Upper lobe of left lung (tissue), 6 donors: ENCODE results near the gene BRAF. TPM values are rescaled to one million over a fixed set of nuclear protein-coding genes. Genes with fewer than 3 reads are reported as not detected.

ENCODE experiments used
- ATAC-seq, 2 donors: fragments of 200-7000 bp; cut with Tn5 transposase; one replicate each; pipeline ENCODE4 v1.9.1; 2022; ENCODE audit warnings: mild to moderate bottlenecking in 2 of 2, moderate library complexity in 2 of 2; ENCODE audit not compliant: low FRiP score in 2 of 2
- DNase-seq, 2 donors: peaks; one replicate each; pipeline ENCODE4 v3.0.0-alpha.2; 2019 to 2020
- H3K27ac ChIP-seq, 4 donors: fragments of 200-600 bp; sonication (generic); one replicate each; pipeline ENCODE4 v1.5.1; 2016 to 2019
- H3K27me3 ChIP-seq, 4 donors: fragments of 200-600 bp; sonication (generic); one replicate each; pipeline ENCODE4 v1.5.1; 2017 to 2019
- H3K36me3 ChIP-seq, 4 donors: fragments of 200-600 bp; sonication (generic); one replicate each; pipeline ENCODE4 v1.5.1; 2016 to 2019
- H3K4me1 ChIP-seq, 4 donors: fragments of 200-600 bp; sonication (generic); one replicate each; pipeline ENCODE4 v1.5.1; 2018 to 2019
- H3K4me3 ChIP-seq, 4 donors: fragments of 200-600 bp; sonication (generic); one replicate each; pipeline ENCODE4 v1.5.1; 2017 to 2019; ENCODE audit warnings: mild to moderate bottlenecking in 2 of 4, moderate library complexity in 1 of 4
- H3K9me3 ChIP-seq, 4 donors: fragments of 200-600 bp; sonication (generic); one replicate each; pipeline ENCODE4 v1.5.1; 2018 to 2019
- EP300 ChIP-seq, 4 donors: sonication (generic); formaldehyde crosslinking; IDR thresholded peaks; one replicate each; pipeline ENCODE4 v1.5.1; 2017; ENCODE audit warnings: antibody characterized with exemption in 4 of 4, control low read depth in 2 of 4
- POLR2A ChIP-seq, 4 donors: fragments of 450-650 bp; IDR thresholded peaks; one replicate each; pipeline ENCODE4 v1.5.1; 2016 to 2017; ENCODE audit warnings: antibody characterized with exemption in 4 of 4, mild to moderate bottlenecking in 2 of 4
- POLR2AphosphoS5 ChIP-seq, 2 donors: sonication (generic); formaldehyde crosslinking; IDR thresholded peaks; one replicate each; pipeline ENCODE4 v1.5.1; 2017; ENCODE audit warnings: antibody characterized with exemption in 2 of 2
- WGBS, 2 donors: methylation state at CpG; one replicate each; pipeline ENCODE4 v1.1.5; 2017 to 2018; 5-methylcytosine and 5-hydroxymethylcytosine counted together
- total RNA-seq, 6 donors: library from RNA; depleted of rRNA in 4 of 6; stranded (reverse); fragments of >200 nt in 4 of 6; gene quantifications; one replicate each; pipeline versions ENCODE4 v1.1.0 to v1.2.1, GENCODE V29; 2016 to 2021
- TF ChIP-seq, protein P1 (sequence below), 6 experiments: fragments of 450-650 bp in 4 of 6; fragments of 200-600 bp in 2 of 6; sonication (generic) in 2 of 6; IDR thresholded peaks; one replicate each; pipeline ENCODE4 v1.5.1; 2016 to 2019; ENCODE audit warnings: antibody characterized with exemption in 6 of 6
- donor health status: DM: no; HTN: no; CAD: no; lungs with moderate emphysema.
- donor health status: DM: no; HTN: yes; CAD: no; lungs with severe emphysema.

BRAF gene
- total RNA-seq, 6 donors from 2014 or later, result 31.1 to 106 (median 46.0) TPM

- DNase-seq, result no peak
- no peaks in the 10 kb centered on the region for H3K36me3 ChIP-seq
- H3K4me3 ChIP-seq, result no peak overlapping the region
- 92 to 96% methylated on average over 5 of the region's 5 CpGs for WGBS, 2 donors
- no peak for ATAC-seq
- no peak for TF ChIP-seq POLR2AphosphoS5 (IDR thresholded peaks at IDR 0.05)
- no peak for TF ChIP-seq POLR2A (IDR thresholded peaks at IDR 0.05)
- TF ChIP-seq EP300 (IDR thresholded peaks at IDR 0.05), result no peak
- TF ChIP-seq, protein P1, sequence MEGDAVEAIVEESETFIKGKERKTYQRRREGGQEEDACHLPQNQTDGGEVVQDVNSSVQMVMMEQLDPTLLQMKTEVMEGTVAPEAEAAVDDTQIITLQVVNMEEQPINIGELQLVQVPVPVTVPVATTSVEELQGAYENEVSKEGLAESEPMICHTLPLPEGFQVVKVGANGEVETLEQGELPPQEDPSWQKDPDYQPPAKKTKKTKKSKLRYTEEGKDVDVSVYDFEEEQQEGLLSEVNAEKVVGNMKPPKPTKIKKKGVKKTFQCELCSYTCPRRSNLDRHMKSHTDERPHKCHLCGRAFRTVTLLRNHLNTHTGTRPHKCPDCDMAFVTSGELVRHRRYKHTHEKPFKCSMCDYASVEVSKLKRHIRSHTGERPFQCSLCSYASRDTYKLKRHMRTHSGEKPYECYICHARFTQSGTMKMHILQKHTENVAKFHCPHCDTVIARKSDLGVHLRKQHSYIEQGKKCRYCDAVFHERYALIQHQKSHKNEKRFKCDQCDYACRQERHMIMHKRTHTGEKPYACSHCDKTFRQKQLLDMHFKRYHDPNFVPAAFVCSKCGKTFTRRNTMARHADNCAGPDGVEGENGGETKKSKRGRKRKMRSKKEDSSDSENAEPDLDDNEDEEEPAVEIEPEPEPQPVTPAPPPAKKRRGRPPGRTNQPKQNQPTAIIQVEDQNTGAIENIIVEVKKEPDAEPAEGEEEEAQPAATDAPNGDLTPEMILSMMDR (IDR thresholded peaks at IDR 0.05), result no peak
- peaks cover 6 to 26% (median 16%) of the 10 kb centered on the region in 4 donors for H3K4me1 ChIP-seq
- no peak overlapping the region for H3K27ac ChIP-seq
- no peaks in the 10 kb centered on the region for H3K9me3 ChIP-seq
- no peaks in the 10 kb centered on the region for H3K27me3 ChIP-seq
These were observed 15.1 kb downstream of the BRAF start for GRCh38 chr7:140909476-140910161.

DNA sequence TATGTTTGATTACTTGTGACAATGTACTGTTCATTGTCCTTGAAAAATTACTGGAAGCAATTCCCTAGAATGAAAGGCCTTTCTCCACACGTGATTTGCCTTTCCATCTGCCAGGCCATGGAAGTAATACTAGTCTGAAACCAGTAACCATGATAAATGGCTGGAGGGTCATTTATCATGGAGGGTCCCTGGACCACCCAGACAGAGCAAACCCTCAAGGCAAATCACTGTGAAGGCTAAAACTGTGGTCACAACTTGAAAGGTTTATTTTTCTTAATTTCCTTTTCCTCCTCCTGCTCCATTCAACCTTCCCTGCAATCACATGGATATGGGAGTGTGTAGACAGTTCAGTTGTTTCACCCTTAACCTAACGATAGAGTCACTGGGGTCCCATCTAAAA, 16.4 kb downstream of the BRAF start:
- Histone ChIP-seq H3K4me3 (no peak overlapping the region), H3K9me3 (no peaks in the 10 kb centered on the region), H3K4me1 (peaks cover 5 to 16% (median 10%) of the 10 kb centered on the region in 4 donors), H3K27me3 (no peaks in the 10 kb centered on the region), H3K27ac (no peak overlapping the region), H3K36me3 (no peaks in the 10 kb centered on the region)
- TF ChIP-seq POLR2A (IDR thresholded peaks at IDR 0.05) (no peak), POLR2AphosphoS5 (IDR thresholded peaks at IDR 0.05) (no peak), EP300 (IDR thresholded peaks at IDR 0.05) (no peak)
- TF ChIP-seq, protein P1 (IDR thresholded peaks at IDR 0.05), result no peak
- ATAC-seq, result no peak
- 72 to 84% methylated on average over 2 of the region's 2 CpGs for WGBS, 2 donors
- DNase-seq, result no peak

GRCh38 chr7:140903741-140904480, 20.8 kb downstream of the BRAF start:
- H3K9me3 ChIP-seq, result no peaks in the 10 kb centered on the region
- DNase-seq (no peak), ATAC-seq (no peak)
- no peaks in the 10 kb centered on the region for H3K36me3 ChIP-seq
- H3K27me3 ChIP-seq, result no peaks in the 10 kb centered on the region
- whole genome bisulfite sequencing, 2 donors, result 90 to 91% methylated on average over 4 of the region's 4 CpGs
- H3K27ac ChIP-seq, result no peak overlapping the region
- no peak overlapping the region for H3K4me3 ChIP-seq
- TF ChIP-seq POLR2AphosphoS5 (IDR thresholded peaks at IDR 0.05), result no peak
- no peak for TF ChIP-seq POLR2A (IDR thresholded peaks at IDR 0.05)
- peaks cover 3 to 20% (median 14%) of the 10 kb centered on the region in 4 donors for H3K4me1 ChIP-seq

DNA sequence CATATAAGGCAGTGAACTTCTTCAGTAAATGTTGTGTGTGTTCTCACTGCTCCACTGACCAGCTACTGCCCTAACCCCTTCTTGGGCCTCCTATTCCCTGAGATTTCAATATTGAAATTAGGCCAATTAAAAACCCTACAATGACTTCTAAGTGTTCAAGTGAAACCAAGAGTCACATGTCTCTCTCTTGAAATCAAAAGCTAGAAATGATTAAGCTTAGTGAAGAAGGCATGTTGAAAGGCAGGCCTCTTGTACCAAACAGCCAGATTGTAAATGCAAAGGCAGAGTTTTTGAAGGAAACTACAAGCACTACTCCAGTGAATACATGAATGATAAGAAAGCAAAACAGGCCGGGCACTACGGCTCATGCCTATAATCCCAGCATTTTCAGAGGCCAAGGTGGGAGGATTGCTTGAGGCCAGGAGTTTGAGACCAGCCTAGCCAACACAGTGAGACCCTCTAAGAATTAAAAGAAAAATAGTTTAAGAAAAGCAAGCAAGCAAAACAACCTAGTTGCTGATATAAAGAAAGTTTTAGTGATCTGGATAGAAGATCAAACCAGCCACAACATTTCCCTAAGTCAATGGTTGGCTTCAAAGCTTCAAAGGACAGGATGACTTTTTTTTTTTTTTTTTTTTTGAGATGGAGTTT, 22.3 kb downstream of the BRAF start:
- Histone ChIP-seq H3K4me3 (no peak overlapping the region), H3K27ac (peak overlapping the region in 2 of 4 donors; percentile 16 to 21), H3K36me3 (no peaks in the 10 kb centered on the region), H3K27me3 (no peaks in the 10 kb centered on the region), H3K4me1 (peaks cover 3 to 29% (median 17%) of the 10 kb centered on the region in 4 donors), H3K9me3 (no peaks in the 10 kb centered on the region)
- 71 to 89% methylated on average over 2 of the region's 2 CpGs for WGBS, 2 donors
- no peak for DNase-seq
- peak; percentile 17 to 73 for ATAC-seq
- TF ChIP-seq EP300 (IDR thresholded peaks at IDR 0.05), result peak in 1 of 4 donors; percentile 40
- TF ChIP-seq, protein P1 (IDR thresholded peaks at IDR 0.05), result no peak

DNA sequence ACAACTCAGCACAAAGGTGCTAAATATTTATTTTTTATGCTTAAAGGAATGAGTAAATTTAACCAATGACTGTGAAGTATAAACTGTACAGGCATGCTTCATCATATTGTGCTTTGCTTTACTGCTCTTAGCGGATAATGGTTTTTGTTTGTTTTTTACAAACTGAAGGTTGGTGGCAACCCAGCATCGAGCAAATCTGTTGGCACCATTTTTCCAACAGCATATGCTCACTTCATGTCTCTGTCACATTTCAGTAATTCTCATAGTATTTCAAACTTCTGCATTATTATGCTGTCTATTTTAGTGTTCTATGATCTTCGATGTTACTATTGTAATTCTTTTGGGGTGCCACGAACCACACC, 22.8 kb downstream of the BRAF start:
- no peaks in the 10 kb centered on the region for H3K9me3 ChIP-seq
- ATAC-seq (no peak), DNase-seq (no peak)
- H3K27ac ChIP-seq, result peak overlapping the region in 1 of 4 donors; percentile 16
- H3K4me1 ChIP-seq, result peaks cover 3 to 29% (median 17%) of the 10 kb centered on the region in 4 donors
- TF ChIP-seq, protein P1 (IDR thresholded peaks at IDR 0.05), result no peak
- no peak for TF ChIP-seq POLR2AphosphoS5 (IDR thresholded peaks at IDR 0.05)
- no peak for TF ChIP-seq EP300 (IDR thresholded peaks at IDR 0.05)
- TF ChIP-seq POLR2A (IDR thresholded peaks at IDR 0.05), result no peak
- no peaks in the 10 kb centered on the region for H3K27me3 ChIP-seq
- H3K36me3 ChIP-seq, result no peaks in the 10 kb centered on the region
- no peak overlapping the region for H3K4me3 ChIP-seq
- 79 to 88% methylated on average over 4 of the region's 4 CpGs for WGBS, 2 donors
